ENCODE results near the gene DHRS12.

DHRS12 gene

GRCh38 chr13:51721496-51721895 is 82.5 kb downstream of the DHRS12 start:
- DNase-seq = no peak

GRCh38 chr13:51719394-51719793 is 84.6 kb downstream of the DHRS12 start:
- DNase-seq = no peak

Data from activated CD8-positive, alpha-beta memory T cell treated with anti-CD3 and anti-CD28 coated beads, Interleukin-2, amount 50 U/mL, for 4 hours (primary cell).